HG02642 (cell line): Measurements from ENCODE around the gene CYP17A1.
"Not testable (repeated sequence)": the region's sequence is repeated elsewhere in the genome, so short reads cannot be mapped to it uniquely, and the experiment has no call there.

Source experiments
- ATAC-seq: cut with Tn5 transposase; IDR thresholded peaks from one replicate; pipeline ENCODE4 v1.9.1; 2021; ENCODE audit warnings: mild to moderate bottlenecking; ENCODE audit not compliant: unreplicated experiment, poor library complexity

Gene CYP17A1

DNA sequence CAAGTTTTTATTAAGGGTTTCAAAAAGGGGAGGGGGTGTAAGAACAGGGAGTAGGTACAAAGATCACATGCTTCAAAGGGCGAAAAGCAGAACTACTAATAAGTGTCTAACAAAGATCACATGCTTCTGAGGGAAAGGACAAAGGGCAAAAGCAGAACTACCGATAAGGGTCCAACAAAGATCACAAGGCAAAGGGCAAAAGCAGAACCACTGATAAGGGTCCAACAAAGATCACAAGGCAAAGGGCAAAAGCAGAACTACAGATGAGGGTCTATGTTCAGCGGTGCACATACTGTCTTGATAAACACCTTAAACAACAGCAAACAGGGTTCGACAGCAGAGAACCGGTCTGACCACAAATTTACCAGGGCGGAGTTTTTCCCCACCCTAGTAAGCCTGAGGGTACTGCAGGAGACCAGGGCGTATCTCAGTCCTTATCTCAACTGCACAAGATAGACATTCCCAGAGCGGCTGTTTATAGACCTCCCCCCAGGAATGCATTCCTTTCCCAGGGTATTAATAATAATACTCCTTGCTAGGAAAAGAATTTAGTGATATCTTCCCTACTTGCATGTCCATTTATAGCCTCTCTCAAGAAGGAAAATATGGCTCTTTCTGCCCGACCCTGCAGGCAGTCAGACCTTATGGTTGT lies 1.2 kb upstream of the CYP17A1 start:
- ATAC-seq: not testable (repeated sequence)

DNA sequence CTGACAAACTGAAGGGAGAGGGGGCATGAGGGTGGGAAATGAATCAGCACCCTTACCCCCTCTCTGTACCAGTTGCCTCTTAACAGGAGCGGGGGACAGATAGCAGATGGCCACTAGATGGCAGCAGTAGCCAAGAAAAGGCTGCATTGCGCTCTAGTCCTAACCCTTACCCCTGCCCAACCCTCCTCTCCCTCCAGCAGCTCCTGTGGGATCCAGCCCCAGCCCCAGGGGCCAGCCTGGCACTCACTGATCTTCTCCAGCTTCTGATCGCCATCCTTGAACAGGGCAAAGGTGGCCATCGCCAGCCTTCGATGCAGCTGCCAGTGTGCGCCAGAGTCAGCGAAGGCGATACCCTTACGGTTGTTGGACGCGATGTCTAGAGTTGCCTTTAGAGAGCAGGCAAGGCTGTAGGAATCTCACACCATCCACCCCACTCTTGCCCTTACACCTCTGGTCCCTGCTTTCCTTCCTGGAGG lies 2.2 kb downstream of the CYP17A1 start:
- peak; percentile 72 for ATAC-seq

DNA sequence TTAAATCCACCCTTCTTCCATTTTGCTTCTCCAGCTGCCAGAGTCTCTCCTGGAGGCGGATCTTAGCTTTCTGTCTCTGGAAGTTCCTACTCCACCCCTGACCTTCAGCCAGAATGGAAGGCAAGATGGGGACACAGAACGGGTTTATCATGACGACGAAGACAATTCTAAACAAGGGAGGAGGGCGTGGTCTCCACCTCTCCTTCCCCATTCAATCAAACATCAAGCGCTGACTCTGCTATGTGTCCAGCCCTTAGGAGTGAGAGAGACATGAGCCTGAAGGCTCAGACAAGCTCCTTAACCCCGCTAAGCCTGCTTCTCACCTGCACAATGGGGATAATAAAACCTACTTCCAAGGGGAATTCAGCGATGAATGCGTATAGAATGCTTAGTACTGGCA lies 3.1 kb downstream of the CYP17A1 start:
- ATAC-seq: no peak

DNA sequence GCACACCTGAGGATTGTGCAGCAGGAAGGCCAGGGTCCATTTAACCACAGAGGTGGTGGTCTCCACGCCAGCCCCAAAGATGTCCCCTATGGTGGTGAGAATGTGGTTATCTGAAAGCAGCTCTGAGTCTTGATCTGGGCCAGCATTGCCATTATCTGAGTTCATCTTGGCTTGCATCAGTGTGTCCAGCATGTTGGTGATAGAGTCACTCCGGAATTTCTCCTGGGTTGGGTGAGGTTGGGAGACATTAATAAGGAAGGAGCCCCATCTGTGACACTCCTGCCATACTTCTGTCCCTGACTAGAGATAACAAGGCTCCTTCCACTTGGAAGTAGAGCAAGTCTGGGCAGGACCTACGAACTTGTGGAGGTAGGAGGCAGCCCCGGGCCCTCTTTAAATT lies 4.2 kb downstream of the CYP17A1 start:
- no peak for ATAC-seq

DNA sequence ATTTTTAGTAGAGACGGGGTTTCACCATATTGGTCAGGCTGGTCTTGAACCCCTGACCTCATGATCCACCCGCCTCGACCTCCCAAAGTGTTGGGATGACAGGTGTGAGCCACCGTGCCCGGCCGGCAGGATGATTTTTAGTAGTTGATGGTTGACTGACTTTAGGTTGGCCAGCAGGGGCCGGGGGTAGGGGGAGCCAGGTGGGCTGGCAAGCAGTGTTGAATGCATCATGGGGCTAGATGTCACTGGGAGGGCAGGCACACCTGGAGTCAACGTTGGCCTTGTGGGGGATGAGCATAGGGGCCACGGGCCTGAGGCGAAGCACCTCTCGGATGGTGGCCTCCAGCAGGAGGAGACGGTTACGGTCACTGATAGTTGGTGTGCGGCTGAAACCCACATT lies 5.0 kb downstream of the CYP17A1 start:
- ATAC-seq: no peak

DNA sequence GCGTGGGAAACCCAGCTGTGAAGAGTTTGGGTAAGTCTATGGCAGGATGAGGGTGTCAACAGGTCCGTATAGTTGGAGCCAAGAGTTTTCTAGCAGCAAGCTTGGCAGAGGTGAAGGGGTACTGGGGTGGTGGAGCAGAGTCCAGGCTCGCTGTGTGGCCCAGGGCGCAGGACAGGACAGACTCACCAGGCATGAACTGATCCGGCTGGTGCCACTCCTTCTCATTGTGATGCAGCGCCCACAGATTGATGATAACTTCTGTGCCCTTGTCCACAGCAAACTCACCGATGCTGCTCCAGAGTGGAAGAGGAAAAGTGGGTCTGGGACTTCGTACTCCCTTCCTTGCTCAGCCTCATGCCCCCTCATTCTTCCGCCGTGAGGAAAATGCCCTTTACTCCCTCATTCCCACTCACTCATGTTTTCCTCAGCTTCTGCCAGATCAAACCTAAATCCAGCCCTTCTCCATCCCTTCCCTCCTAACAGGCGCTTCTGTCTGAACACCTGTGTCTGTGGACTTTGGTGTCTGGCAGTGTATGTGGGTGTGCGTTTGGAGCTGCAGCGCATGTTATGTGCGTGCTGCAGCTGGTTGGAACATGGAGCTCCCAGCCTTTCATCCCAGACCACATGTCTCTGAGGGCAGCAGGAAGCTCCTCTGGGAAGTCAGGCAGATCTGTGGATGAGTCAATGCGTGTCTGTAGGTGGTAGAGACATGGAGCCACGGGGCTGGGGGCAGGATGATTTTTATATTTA lies 5.7 kb downstream of the CYP17A1 start:
- no peak for ATAC-seq

DNA sequence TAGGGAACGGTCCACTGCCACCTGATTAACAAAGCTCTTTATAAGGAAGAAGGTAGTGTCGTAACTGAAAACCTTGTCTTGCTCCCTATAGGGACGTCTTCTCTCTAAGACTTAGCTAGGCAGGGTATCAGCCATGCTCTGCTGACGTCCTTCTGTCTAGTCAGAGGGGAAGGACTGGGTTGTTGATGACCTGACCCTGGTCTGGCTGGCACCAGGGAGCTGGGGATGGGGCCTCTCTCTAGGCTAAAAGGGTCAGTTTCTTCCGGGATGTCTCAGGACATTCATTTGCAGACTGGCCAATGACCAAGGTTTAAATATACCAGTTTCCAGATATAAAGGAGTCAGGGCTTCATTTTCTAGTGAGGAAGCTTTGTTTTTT lies 9.6 kb downstream of the CYP17A1 start:
- ATAC-seq: no peak

DNA sequence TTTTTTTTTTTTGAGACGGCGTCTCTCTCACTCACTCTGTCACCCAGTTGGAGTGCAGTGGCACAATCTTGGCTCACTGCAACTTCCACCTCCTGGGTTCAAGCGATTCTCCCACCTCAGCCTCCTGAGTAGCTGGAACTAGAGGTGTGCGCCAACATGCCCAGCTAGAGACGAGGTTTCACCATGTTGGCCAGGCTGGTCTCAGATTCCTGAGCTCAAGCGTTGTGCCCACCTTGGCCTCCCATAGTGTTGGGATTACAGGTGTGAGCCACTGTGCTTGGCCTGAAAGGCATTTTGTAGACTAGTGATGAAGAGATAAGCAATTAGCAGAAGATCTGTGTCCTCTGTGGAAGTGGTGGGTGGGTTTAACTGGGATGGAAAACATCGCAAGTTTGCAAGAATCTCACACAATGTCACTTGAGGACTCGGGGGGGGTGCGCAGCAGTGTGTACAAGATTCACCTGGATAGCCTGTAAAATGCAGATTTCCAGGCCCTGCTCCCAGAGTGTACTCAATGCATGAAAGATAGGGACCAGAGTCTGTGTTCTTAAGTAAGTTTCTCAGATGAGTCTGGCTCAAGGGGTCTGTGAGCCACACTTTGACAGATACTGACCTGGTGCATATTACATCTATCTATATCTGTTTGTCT lies 10.9 kb downstream of the CYP17A1 start:
- ATAC-seq: no peak

DNA sequence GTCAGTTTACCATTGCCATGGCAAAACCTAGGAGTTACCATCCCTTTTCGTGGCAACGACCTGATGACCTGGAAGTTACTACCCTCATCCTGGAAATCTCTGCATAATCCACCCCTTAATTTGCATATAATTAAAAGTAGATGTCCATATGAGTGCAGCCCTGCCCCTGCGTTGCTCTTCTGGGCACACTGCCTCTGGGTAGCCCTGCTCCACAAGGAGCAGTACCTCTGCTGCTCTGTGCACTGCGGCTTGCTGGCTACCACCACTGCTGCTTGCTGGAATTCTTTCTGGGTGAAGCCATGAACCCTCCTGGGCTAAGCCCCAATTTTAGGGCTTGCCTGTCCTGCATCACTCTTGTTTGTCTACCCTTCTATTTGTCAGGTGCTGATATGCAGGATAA lies 12.5 kb downstream of the CYP17A1 start:
- no peak for ATAC-seq

DNA sequence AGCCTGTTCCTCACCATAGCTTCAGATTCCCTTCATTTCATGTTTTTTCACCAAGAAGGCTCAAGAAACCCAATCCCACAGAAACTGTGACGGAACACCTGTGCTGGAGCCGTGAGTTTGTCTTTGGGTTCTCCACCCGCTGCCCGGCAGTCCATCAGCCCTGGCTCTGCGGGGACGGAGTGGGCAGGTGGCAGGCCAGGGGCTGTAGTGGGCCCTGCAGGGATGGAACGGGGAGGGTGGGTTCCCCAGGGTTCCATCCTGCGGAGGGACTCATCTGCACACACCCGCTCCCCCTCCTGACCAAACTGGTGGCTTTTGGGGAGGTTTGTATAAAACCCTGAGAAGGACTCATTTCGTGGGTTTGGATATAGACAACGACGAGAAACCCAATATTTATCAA lies 15.0 kb downstream of the CYP17A1 start:
- ATAC-seq: no peak

DNA sequence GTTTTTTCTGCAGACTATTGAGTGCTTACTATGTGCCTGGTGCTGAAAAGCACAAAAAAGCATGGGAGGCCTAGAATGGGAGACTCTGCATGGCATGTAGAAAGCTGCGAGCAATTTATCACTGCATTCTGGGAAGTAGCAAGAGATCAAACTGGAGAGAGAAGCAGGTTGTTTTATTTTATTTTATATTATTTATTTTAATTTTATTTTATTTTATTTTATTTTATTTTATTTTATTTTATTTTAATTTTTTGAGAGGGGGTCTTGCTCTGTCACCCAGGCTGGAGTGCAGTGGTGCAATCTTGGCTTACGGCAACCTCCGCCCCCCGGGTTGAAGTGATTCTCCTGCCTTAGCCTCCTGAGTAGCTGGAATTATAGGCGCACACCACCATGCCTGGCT lies 17.2 kb downstream of the CYP17A1 start:
- not testable (repeated sequence) for ATAC-seq

DNA sequence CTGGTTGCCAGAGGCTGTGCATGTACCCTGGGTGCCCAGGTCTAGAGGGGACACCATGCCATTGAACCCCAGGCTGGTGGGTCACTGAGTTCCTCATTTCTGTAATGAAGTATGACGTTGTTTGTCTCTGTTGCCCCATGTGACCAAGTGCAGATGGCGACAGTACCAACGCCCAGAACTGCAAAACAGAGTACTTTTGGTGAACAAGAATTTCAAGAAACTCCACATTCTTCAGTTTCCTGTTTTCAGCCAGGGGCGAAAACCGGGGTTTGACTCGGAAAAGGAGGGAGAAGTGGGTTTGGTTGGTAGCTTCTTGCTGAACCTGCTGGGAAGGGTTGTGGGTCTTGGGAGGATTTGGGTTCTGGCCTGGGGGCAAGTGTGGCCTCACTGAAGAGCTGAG lies 18.2 kb downstream of the CYP17A1 start:
- ATAC-seq: no peak

DNA sequence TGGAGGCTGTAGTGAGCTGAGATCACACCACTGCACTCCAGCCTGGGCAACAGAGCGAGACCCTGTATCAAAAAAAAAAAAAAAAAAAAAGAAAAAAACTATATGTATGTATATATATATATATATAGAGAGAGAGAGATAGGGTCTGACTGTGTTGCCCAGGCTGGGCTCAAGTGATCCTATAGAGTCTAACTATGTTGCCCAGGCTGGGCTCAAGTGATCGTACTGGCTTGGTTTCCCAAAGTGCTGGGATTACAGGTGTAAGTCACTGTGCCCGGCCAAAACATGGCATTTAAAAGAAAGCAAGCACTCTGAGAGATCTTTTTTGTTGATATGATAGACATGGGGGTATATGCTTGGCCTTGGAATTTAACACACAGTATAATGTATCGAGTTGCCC lies 20.0 kb downstream of the CYP17A1 start:
- no peak for ATAC-seq

DNA sequence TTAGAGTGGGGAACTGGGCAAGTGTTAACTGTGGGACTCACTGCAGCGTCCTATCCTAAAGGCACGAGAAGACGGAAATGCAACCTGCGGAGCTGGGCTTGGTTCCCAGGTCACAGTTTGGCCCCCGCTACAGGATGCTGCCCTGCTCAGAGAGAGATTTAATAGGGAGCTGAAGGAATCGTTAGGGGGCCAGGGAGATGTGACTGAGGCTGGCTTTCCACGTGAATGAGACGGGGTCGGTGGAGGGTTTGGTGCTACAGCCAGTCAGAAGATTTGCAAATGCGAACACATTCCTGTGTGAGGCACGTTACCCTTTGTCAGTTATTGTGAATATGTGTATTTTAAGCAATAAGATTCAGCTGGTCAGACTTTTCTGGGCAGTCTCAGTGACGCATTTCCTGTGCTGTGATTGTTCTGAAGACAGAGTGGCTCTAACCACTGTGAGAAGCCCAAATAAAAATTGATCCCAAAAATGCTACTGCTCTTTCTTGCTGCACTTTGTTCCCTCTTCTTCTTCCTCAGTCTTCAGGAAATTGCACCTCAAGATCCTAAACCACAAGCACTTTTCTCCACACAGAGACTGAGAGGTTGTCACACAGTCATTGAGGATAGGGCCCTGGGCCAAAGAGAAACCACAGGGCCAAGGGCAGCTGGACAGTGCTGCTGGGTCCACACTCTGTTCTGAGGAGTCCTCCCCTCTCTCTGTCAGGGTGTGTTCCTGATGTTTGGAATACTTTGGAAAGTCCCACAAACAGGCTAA lies 21.2 kb downstream of the CYP17A1 start:
- no peak for ATAC-seq

DNA sequence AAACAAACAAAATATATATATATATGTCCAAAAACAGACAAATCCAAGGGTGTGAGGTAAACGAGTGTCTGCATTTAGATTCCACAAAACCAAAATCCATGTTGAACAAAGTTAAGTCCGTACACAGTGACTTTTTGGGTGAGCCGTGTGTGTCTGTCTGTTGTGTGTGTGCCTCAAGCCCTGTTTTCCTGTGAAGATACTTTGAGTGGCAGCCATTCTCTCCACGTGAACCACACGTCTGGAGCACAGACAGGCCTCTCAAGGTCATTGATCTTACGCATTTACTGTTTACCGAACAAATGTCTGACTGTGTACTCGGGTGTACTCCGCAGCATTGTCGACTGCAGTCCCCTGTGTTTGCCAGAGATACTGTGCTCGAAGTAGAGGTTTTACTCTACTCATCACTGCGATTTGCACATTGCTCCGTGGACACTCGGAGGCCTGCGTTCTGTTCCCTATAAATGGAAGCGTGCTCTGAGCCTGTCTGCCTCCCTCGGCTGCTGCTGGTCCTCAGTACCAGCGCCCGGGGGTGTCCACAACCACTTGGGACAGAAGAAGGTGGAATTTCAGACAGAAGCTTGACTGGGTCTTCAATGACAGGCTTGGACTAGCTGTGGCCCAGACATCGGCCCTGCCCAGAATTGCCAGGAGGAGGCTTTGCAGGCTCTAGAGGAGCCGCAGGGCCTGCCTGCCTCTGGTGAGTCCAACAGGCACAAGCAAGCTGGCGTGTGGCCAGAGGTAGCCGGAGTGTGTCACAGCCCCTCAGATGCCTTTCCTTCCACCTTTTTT lies 22.1 kb downstream of the CYP17A1 start:
- no peak for ATAC-seq

DNA sequence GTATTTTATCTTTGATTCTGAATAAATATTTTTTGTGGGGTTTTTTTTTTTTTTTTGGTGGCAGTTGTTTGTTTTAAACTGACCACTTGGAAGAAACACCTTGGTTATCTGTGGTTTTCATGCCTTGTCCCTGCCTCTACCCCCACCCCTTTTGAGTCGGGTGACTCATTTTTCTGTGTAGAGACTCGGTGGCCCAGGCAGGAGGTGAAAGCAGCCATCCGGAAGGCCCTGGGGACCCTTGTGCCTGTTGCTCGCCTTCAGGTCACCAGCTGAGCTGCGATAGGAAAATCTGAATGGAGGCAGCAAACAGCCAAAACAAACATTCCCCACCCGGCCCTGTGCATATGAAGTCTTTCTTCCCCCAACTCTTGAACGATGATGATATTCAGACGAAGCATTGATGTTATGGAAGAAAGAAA lies 22.8 kb downstream of the CYP17A1 start:
- ATAC-seq: no peak

DNA sequence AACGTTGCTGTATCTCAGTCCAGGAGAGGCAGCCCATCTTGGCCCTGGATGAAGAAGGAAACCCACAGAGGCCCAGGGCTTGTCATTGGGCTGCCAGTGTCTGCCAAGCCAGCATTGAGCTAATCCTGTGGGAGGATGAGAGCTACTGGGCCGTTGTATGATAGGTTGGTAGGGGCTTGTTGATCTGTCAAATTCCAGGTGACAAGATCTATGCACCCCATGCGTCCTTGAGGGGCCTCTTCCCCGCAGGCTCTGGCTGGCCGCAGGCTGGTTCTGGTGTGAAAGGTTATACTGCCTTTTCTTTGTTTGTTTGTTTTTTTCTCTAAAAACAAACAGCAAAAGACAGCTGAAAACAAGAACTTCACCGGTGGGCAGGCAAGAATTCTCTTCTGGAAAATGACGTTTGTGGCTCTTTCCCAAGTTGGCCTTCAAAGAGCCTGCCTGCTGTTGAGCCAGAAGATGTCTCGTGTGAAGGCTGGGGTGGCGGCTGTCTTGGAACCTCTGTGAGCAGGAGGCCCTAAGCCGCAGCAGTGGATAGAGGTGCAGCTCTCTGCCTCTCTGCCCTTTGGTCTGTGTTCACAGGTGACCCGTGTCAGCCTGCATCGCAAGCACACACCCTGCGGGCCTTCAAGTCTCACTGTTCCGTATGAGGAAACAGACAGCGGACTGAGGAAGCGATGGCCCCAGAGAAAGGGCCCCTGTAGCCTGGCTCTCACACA lies 23.3 kb downstream of the CYP17A1 start:
- ATAC-seq: no peak

DNA sequence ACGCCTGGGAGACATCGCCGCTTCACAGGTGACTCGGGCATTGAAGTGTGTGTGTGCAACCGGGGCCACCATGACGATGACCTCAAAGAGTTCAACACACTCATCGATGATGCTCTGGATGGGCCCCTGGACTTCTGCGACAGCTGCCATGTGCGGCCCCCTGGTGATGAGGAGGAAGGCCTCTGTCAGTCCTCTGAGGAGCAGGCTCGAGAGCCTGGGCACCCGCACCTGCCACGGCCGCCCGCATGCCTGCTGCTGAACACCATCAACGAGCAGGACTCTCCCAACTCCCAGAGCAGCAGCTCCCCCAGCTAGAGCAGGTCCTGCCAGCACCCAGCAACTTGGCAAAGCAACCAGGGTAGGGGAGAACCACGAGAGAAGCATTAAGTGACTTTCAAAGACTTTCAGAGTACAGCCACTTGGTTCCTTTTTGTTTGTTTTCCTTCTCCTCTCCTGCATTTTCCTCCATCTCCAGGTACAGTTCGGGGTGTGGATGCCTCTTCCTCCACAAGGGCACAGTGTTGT lies 24.1 kb downstream of the CYP17A1 start:
- ATAC-seq: no peak

DNA sequence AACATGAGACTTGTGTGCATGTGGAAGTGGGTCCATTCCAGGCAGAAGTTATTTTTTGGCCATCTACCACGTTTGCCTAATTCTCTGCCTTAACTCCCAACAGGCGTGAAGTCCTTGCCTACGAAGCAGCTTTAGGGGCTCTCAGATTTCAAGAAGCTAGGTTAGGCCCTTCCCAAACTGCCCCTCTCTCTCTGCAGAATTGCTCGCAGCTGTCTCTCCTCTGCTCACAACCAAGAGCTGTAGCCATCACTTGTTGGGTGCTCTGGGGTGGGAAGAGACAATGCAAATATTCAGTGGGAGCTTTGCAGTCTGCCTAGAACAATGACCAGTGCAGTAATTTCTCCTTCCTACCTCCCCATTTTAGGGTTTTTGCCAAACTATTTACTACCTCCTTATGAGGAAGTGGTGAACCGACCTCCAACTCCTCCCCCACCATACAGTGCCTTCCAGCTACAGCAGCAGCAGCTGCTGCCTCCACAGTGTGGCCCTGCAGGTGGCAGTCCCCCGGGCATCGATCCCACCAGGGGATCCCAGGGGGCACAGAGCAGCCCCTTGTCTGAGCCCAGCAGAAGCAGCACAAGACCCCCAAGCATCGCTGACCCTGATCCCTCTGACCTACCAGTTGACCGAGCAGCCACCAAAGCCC lies 24.9 kb downstream of the CYP17A1 start:
- ATAC-seq: no peak
